ENCODE results near the gene PPP3R1.
A peak's percentile ranks its signal among the peaks of the same experiment; 100 is the strongest.

Gene PPP3R1, protein sequence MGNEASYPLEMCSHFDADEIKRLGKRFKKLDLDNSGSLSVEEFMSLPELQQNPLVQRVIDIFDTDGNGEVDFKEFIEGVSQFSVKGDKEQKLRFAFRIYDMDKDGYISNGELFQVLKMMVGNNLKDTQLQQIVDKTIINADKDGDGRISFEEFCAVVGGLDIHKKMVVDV

DNA sequence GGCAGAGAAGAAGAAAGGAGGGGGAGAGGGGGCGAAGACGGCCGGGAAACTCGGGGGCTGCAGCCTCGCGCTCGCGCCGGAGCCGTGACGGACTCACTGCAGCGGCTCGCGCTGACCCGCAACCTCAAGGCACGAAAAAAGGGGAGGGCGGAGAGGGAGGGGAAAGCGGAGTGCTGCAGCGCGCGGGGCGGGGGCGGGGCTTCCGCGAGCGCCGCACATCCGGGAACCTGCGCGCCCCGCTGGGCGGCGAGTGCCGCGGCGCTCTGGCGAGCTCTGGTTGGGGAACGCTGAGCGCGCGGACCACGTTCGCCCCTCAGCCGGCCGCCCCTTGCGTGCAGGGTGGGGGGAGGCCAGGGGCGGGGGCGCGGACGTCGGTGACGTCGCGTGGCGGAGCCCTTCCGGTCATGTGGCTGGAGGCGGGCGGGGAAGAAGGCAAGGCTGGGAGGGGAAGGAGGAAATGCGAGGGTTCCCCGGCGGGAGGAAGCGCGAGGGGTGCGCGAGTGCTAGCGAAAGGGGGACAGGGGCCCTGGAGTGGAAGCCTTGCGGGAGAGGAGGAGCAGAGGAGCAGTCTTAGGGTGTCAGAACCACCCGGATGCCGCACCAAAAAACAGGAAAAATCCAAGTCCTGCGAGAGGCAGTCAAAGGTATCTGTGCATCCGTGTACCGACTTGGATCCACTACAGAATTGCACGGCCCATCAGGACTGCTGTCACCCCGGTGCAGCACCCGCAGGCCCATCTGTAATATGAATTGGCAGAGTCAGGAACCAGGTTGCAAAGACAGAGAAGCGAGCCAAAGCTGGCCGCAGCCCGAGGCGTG, at the start of gene PPP3R1:
Gene PPP3R1 (minus strand): TSS at position 133 of the 819 bp plus-strand sequence. CDS start 405 bp downstream, outside the sequence.
- DNase-seq: peak; percentile 88

DNA sequence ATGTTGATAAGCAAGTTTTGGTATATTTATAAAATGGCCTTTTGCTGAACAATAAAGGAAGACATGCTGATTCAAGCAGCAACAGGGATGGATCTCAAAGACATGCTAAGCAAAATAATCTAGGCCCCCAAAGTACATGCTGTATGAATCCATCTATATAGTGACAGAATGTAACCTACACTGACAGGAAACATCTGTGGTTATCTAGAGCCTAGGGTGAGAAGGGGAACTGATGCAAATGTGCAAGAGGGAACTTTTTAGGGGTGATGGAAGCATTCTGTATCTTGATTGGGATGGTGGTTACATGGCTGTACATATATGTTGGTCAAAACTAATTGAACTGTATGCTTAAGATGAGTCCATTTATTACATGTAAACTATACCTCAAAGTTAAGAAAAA, 43.2 kb upstream of the PPP3R1 start:
- DNase-seq: no peak

DNA sequence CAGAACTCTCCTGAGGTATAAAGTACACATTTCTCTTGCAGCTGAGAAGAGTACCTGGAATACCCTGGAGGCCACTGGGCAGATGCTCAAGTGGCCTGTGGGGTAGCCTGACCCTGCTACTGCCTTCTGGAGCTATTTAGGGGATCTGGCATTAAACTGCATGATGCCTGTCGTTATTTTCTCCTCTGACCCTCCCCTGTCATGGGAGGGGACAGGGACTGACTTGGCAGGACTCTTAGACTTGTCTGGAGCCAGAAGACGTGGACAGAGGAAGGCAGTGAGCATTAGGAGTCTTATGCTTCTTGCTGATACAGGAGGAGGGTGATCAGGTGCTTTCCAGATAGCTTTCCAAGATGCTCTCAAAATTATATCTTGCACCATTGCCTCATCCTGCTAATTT, 42.6 kb upstream of the PPP3R1 start:
- DNase-seq: no peak

DNA sequence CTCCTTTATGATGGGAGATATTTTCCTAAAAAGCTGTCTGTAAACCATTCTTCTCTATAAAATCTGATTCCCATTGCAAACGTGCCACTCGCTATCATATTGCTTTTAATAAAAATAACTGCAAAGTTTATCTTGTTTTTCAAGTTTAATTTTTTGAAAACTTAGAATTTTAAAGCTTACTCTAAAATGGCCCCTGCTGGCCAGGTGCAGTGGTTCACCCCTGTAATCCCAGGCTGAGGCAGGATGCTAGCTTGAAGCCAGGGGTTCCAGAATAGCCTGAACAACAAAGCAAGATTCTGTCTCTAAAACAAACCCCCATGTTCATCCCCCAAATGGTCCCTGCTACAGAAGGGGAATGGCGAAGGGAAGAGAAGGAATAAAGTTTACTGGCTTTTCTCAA, 41.9 kb upstream of the PPP3R1 start:
- no peak for DNase-seq

DNA sequence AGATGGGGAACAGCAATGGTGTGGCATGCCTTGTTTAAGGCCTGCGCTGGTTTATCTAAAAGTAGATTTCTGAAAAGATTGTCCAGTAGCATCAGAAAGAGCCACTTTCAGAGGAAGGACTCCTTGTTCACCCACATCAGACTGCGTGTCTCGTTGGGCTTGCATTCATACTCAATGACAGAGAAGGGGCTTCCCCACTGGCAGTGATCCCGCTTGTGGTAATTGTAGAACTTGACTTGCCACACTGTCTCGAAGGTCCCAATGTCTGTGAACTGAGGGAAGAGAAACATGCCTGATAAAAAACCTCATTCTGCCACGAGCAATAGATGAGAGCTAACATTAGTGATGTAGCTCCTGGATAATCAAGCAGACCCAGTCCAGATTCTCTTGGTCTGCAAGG, 41.4 kb upstream of the PPP3R1 start:
- DNase-seq: no peak

DNA sequence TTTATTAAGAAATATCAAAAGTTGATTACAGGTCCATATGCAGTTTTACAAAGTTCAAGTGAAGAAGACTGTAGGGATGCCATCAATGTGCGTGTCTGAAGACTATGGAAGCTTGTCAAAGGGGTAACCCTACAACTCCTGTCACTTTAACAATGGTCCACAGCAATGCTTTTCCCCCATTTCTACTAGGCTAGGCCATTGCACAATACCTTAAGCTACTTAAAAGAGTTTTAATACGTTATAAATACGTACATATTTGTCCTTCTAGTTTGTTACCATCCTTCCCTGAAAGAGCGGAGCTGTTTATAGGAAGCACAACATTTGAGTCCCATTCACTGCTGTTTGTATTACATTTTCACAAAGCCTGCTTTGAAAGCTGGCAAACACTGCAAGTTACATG, 40.7 kb upstream of the PPP3R1 start:
- DNase-seq: no peak

DNA sequence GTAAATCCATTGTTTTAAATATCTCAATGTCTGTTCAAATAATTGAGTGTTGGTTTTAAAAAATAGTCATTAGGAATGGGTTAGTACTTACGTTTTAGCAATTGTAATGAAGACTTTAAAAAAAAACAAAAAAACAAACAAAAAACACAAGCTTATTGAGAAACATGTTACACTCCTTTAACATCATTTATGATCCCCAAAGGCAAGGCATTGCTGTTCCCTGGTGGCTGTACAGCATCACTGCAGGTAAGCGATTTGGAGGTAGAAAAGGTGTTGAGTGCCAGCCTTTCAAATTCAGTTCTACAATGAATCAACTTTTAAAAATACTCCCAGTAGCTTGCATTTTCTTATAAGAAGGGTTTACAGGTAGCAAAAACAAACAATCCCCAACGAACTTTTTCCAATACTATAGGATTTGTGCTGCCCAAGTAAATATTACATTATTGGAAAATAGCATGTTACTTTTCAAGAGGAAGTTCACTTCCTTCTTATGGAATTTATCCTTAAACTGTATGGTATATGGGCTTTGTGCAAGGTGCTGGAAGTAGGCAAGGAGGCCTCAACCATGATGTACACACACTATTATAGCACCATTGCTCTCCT, 39.9 kb upstream of the PPP3R1 start:
- peak; percentile 11 for DNase-seq

DNA sequence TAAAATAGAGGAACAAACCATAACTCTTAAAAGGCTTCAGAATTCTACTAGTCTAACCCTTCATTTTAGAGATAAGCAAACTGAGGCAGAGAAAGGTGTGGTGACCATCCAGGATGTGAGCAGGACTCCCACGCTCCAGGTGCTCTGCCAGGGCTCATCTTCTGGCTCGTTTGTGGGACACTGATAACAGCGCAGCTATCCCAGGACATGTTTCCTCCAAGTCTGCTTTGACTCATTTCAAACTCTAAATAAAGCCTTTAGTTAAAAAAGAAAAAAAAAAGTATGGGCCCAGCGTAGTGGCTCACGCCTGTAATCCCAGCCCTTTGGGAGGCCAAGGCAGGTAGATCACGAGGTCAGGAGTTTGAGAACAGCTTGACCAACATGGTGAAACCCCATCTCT, 39.0 kb upstream of the PPP3R1 start:
- DNase-seq: no peak

DNA sequence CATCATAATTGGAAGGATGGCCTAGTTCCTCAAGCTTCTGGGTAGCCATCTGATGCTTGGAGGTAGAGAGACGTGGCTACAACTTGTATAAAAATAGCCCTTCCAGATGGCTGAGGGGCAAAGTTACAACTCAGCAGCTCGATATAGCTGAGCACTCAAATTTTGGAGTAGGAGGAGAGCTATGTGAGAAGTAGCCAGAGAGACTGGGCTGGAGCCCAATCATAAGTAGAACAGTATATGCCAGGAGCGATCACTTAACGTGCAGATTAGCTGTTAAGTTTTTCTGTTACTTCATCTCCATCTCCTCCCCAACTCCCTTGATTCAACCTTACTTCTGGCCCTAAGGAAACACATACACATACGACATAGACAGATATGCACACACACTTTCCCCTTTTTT, 38.6 kb upstream of the PPP3R1 start:
- DNase-seq: no peak

DNA sequence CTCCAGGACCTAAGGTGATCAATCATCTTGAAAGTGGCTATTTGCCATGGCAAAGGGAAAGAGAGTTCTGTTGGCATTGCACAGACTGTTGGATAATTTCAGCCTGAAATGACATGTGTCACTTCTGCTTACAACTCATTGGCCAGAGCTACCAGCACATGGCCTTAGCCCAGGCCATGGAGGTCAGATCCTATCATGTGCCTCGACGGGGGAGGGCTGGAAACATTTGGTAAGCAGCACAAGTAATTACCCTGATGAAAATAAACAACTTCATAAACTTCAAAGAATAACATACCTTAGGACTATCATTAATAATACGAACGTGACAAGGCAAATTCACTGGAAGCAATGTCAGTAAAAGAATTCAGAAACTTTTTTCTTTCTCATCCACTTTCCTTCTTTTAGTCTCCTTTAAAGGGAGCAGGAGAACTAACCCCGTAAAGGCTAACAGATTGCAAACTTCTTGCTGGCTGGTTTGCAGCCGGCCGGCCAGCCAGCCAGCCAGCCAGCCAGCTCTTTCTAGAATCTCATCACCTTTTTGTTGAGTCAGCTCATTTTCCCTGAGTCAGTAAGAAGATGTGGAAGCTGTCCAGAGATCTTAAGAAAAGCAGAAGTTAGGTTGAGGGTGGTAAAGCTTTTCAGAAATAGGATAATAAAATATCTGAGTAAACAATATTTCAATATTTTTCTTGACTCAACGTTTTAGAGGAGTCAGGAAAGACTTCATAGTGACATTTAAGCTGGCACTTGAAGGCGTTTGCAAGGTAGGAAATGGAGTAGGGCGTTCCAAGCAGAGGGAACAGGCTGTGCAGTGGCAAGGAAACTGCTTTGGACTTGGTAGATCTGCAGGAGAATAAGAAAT, 35.5 kb upstream of the PPP3R1 start:
- DNase-seq: peak; percentile 37

DNA sequence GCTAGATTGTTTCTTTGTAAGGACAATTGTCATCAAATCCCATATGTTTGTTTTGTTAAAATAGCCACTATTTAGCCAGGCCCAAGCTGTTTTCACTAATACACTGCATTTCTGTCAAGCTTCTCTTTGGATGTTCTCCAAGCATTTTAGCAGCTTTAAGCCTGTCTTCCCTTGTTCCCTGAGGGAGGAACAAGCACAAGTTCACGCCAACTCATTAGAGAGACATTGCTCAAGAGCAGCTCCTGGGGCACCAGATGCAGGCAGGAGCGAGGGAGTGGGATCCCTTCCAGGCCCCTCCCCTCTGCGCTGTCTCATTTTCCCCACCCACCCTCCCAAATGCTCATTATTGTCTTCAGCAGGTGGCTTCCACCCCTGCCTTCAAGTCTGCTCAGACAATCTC, 32.6 kb upstream of the PPP3R1 start:
- no peak for DNase-seq

DNA sequence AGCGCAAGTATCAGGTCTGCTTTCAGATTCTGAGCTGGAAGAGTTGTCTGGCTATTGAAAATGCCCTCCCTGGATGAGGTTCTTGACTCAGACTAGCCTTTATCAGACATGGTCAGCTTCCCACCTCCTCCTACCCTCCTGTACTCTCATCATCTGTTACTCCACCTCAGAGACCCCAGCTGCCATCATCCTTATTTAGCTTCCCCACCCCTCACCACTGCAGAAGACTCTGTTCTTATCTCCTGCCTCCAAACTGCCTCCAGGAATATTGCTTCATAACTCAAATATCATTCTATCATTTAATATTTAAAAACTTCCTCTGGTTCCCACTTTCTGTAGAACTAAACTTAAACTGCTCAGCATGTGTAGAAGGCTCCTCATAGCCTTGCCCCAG, 31.1 kb upstream of the PPP3R1 start:
- no peak for DNase-seq

DNA sequence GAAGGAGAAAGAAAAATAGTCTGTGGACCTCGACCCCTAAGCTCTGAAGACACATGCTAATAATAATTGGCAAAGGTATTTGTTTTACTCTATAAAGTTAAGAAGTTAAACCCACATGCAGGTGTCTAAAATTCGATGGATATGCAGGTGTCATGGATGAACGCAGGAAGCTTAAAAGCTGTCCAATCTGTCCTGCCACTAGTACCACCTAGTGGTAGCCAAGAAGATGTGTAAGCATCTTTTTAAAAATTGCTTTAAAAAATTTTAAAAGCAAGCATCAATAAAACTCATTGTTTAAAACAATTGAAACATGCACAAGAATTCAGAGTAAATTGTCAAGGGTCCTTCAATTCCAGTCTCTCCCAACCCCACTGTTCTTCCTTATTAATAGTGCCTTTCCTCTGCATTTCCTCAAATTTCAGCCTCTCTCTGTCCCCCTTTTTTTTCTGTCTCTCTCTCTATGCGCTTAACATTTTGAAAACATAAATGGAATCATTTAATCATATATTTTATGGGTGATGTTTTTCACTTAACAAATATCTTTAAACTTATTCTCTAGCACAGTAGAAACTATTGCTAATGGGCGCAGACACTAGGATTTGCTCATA, 30.6 kb upstream of the PPP3R1 start:
- peak; percentile 28 for DNase-seq

DNA sequence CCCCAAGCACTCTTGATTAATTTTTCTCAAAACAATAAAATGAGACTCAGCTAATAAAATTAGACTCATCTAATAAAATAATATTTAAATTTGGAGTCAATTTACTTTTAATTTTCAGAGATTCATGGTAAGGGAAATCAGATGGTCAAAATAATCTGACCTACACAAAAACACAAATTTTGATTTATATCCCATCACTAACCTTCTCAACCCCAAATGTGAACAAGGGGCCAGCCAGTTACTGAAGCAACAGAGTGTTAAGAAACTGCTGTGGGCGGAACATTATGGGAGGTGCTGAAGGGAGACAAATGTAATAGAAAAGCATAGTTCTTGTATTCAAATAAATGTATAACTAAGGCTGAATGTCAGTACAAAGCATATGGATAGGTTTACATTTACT, 28.5 kb upstream of the PPP3R1 start:
- DNase-seq: no peak

DNA sequence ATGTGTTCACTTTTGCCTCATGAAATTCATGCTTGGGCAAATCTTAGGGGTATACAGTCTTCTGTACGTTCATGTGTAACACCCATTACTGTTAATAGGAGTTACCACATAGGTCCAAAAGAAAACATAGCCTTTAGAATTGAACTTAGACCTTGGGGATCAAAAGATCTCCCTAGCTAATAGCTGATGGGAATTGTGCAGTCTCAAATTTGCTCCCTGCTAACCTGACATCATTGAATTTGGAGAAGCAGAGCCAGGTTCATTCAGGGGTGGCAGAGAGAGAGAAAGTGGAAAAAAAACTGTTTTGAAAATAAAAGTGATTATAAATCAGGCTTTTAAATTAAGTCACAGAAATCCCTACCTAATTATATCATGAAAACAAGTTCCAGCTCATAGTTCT, 28.0 kb upstream of the PPP3R1 start:
- DNase-seq: no peak

DNA sequence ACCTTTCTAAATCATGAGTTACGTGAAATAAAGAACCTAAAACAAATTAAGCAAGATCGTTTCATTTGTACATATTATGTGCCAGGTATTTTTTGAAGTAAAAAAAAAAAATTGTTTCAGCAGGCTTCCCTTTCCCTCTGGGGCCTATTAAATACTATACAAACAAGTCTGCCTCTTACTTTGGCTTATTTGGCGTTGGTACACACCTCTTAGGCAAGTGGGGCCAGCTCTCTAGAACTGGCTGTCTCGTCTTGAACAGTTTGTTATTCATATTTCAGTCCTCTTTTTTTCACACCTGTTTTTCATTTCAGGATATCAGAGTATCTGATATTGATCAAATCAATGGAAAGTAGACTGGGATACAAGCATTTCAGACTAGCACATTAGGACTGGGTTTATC, 27.4 kb upstream of the PPP3R1 start:
- no peak for DNase-seq

DNA sequence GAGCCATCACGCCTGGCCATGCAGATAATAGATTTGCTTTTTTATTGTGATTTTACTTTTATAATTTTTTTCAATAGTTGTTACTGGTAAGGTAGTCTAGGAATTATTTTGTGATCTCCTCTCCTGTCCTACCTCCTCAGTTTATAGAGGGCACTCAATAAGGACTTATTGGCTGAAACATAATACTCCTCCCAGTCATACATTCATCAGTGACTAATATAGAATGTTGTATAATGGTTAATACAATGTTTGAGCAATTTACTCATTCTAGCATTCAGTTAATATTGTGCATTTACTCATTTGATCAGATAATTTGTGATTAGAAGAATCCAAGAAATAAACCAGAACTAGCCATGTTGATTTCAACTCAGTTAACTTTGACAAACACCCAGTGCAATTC, 25.8 kb upstream of the PPP3R1 start:
- DNase-seq: no peak

DNA sequence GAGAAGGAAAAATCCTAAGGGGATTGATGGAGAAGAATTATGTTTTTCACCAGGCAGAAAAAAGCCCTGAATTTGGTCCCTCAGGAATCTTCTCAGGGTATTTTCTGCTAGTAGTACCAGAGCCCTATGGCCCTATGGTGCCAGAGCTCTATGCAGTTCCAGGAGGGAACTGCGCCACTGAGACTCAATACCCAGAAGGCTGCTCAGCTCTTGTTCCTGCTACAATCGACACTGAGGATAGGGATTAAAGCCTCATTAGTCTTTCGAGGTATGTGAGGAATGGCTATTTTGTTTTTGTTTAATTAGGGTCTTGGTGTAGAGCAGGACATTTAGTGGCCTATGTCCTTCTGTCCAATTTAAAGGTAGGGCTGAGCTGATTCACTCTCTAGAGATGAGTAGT, 21.7 kb upstream of the PPP3R1 start:
- no peak for DNase-seq

DNA sequence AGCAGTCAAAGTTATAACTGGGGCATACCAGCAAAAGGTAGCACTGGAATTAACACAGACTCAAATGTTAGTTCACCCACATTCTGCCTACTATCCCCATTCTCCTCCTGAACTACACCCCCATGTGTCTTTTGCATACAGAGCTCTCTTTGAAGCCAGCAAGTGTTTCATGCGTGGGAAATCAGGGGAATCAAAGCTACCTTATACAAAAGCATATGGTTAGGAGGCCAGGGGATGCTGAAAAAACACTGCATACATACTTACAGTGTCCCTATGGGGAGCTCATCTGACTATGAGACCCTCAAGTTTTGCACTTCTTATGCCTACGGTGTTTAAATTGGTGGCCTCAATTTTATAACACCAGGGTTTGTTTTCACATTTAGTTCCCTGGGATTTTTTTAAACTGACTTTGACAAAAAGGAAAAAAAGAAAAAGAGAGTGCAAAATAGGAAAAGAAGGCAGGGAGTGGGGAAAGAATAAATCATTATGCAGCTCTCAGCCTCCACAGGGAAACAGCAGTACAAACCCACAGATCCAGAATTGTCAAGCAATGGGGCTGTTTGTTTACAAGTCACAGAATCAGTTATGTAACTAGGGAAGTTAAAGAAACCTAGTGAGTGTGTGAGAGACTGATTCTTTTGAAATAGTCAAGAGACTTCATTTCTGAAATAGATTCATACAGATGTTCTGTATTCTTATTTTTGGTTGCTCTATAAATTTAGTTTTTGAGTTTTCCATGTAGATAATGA, 20.1 kb upstream of the PPP3R1 start:
- no peak for DNase-seq

DNA sequence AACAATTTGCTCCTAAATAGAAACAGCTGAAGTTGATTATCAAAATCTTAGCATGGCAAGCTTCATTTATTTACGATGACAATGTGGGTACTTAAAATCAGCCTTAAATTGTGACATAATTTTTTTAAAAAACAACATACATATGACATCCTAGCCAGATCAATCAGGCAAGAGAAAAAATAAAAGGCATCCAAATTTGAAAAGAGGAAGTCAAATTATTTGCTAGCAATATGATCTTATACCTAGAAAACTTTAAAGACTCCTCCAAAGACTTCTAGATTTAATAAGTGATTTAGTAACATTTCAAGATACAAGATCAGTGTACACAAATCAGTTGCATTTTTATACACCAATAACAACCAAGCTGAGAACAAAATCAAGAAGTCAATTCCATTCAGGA, 14.3 kb upstream of the PPP3R1 start:
- DNase-seq: no peak

DNA sequence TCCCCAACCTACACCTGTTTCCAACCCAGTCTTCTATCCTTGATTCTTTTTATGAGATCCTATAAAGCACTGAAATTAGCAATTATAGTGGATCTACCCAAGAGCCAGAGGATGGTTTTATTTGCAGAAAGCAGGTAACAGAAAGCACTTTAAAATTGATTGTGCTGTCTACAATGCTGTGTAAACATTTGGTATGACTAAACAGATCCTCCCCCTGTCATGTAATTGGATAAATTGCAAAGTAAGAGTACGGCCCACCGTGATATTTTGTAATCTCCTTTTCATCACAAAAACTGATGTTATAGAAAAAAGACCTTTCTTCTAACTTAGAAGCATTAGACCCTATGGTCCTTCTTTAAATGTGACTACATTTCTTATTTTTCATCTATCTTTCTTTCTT, 11.3 kb upstream of the PPP3R1 start:
- DNase-seq: no peak

DNA sequence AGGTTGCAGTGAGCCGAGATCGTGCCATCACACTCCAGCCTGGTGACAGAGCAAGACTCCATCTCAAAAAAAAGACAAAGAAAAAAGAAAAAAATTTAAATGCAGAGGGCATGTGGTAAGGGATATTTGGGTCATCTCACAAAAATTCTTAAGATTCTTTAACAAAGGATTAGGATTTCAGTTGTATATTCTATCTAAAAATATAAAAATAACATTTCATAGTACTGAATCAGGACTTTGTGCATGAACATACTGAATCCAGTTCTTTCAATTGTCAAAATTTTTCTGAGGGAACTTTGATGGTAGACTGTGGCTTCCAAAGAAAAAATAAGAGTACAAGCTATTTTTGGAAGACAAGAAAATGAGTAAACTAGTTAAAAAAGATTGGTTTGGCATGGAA, 6.5 kb upstream of the PPP3R1 start:
- DNase-seq: no peak
